Stimulated activated CD4-positive, alpha-beta T cell treated with anti-CD3 and anti-CD28 coated beads, Interleukin-4, amount 100 ng/mL, for 48 hours (primary cell): Measurements from ENCODE around the gene C1GALT1.

Experiments used
- DNase-seq, 2 donors: peaks; one replicate each; pipeline ENCODE4 v3.0.0-alpha.2; 2020; ENCODE audit warnings: low read depth in 2 of 2

The C1GALT1 gene

DNA sequence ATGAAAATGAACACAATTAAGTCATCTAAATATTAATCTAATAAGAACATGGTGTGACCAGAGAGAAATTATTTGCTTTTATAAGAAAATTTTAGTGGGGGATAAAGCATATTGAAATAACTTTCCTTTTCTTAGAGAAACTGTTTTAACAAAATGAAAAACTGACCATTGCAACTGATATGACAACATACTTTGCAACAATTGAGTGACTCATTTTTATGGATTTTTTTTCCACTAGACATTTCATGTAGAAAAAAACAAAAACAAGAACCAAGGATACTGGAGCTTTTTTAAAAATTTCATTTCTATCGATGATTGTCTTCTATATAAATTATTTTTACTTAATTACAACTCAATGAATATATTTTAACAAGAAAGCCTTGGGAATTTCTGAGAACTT, 90.0 kb downstream of the C1GALT1 start:
- DNase-seq, result no peak

DNA sequence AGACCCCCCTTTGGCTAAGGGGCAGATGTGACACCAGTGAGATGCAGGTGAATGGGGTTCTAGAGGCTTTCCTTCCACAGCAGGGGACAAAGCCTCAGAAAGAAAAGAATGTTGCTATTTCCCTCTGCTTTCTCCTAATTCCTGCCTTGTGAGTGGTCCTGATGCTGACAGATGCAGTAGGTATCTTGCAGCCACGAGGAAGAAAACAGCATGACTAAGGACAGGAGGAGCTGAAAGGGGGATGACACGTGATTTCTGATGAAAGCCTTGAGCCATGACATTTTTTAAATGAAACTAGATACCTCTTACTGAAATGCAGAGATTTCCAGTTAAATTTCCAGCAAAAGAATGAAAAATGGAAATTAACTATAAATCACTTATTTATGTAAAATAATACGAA, 92.4 kb downstream of the C1GALT1 start:
- no peak for DNase-seq

DNA sequence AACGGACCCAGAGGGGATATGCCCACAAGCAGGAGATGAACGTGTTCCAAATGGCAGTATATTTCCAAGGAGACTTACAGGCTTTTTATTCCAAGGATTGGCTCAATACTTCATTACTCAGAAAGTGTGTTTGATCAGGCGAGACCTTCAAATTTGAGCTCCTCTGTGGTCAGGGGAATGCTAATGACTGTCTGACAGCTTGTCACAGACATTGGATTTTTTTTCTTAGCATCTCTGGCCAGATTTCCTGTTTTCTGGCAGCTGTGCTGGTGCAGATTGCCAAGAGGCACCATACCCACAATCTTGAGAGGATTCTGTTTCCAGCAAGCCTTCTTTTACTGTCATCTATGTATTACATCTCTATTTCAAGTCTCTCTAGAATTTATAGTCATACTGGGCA, 93.8 kb downstream of the C1GALT1 start:
- DNase-seq, result no peak

DNA sequence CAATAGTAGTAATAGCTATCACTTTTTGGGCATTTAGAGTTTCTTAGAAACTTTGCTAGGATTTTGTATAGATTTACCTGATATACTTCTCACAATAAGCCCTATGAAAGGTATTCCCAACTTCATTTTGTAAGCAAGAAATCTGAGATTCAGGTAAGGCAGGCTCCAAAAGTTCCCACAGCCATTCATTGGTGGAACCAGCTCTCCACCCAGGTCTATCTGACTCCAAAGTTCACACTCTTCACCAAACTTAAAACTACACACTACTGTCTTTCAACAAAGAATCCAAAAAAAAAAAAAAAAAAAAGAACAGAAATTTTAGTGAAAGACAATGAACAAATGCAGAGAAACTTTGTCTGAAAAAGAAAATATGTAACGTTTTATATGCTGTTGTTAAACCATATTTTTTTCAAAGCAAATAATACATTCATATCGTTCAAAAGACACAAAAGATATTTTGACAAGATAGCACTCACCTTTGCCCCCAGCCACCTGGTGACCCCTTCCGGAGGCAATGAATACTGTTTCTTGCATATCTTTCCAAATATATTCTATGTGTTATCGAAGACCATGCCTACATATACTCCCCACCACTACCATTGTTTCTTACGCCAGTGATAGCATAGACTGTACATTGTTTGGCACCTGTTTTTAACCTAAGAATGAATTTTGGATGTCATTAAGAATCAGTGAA, 108.2 kb downstream of the C1GALT1 start:
- no peak for DNase-seq

DNA sequence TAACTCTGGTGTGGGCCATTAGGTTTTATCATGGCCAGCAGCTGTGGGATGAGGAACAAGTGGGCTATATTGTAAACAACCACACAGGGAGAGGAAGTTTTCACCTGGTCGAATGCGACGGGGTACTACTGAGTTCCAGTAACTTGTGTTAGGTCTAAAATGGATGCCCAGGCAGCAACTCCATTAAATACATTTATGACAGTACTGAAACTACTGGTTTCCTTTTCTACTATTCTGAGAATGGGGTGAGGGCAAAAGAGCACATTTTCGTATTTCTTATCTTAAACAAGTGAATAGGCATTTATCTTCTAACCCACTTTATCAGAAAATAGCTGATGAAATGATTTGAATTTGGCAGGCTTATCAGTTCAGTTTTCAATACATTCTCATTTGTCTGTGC, 109.7 kb downstream of the C1GALT1 start:
- no peak for DNase-seq

DNA sequence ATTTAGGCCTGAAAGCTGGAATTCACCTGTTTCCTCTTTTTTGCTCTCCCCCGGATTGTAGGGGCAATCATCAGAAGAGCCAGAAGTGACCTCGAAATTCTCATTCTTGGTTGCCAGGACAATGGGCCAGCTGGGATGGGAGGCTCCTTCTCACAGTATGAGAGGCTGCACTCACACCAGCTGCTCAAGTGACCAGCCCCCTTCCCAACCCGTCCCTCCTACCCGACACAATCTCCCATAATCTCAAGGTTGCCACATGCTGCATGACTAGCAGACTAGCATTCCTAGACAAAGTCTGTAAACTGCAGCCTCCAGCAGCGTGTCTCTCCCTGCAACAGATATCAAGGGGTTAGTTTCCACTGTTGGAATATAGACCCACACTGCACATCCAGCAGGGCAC, 110.3 kb downstream of the C1GALT1 start:
- no peak for DNase-seq

DNA sequence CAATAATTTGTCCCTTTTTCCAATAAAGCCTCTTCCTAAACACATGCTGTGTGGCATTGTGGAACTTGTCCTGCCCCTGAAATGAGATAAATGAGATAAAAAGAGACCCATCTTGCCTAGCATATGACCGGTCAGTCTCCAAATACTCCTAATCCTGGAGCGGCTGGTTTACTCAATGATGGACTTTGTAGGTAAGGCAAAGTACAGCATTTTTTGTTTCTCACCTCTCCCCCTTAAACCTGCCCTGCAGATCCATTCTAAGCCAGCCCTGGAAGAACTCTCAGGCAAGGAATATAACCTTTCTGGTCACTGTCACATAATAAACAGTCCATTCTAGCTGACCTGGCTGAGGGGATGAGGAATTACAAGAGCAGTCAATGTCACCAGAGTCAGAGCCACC, 110.7 kb downstream of the C1GALT1 start:
- DNase-seq, result no peak

DNA sequence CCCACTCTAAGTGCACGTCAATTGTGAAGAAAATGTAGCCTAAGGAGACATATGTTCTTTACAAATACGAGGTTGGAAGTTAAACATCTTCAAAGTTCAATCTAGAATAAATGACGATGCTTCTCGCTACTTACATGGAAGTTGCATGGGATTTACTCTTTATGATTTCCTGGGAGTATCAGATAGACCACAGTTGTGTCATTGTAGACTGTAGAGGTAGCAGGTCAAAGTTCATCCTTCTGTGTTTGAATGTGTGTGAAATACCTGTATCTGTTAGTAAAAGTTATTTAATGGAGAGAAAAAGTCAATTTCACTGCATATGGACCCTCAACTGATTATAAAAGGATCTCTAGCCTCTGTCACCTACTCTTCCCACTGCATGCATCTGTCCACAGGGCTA, 112.6 kb downstream of the C1GALT1 start:
- no peak for DNase-seq
